Measurements from ENCODE around the gene YWHAE. TPM values are rescaled to one million over a fixed set of nuclear protein-coding genes. Genes with fewer than 3 reads are reported as not detected.

Gene YWHAE
- total RNA-seq, 1 experiment from 2014 or later, result 210 TPM

- CTCF ChIA-PET, result no interaction called here
- no peaks in the 10 kb centered on the region for H3K27me3 ChIP-seq (ENCODE audit: low read length)
- ATAC-seq, result no peak
- H3K79me2 ChIP-seq (ENCODE audit: low read length), result no peaks in the 10 kb centered on the region
- H3K9me3 ChIP-seq (ENCODE audit: low read length), result no peaks in the 10 kb centered on the region
- no peaks in the 10 kb centered on the region for H4K20me1 ChIP-seq (ENCODE audit: low read length)
- no peak overlapping the region for H3K27ac ChIP-seq (ENCODE audit: low read length)
- no peaks in the 10 kb centered on the region for H3K9me2 ChIP-seq (replicated peaks; ENCODE audit: low read length)
- H3K9ac ChIP-seq (ENCODE audit: low read length), result no peak overlapping the region
- H3K4me3 ChIP-seq (ENCODE audit: low read length), result no peak overlapping the region
- no peak overlapping the region for H2AFZ ChIP-seq (ENCODE audit: low read length)
- H3K4me1 ChIP-seq (ENCODE audit: insufficient read depth, low read length), result no peaks in the 10 kb centered on the region
- POLR2A ChIA-PET (ENCODE audit: unreplicated experiment), result no interaction called here
- no TSS peak for BruUV-seq (replicated peaks)
- H3K4me2 ChIP-seq (ENCODE audit: low read length), result no peak overlapping the region
- DNase-seq, result no peak
- intact Hi-C loops (cut with micrococcal nuclease), result no loop called here
- no peak for TF ChIP-seq CTCF (conservative IDR thresholded peaks at IDR 0.05; ENCODE audit: low read depth, low read length)
- TF ChIP-seq EZH2 (IDR thresholded peaks at IDR 0.05; ENCODE audit: low read length, unreplicated experiment), result no peak
- TF ChIP-seq EZH2phosphoT487 (IDR thresholded peaks at IDR 0.05; ENCODE audit: borderline replicate concordance, low read length), result no peak
- H3K36me3 ChIP-seq (ENCODE audit: low read depth, low read length), result no peaks in the 10 kb centered on the region
- H3F3A ChIP-seq (ENCODE audit: low read length, unreplicated experiment), result no peaks in the 10 kb centered on the region
Measured at GRCh38 chr17:1329745-1330343, 70.2 kb downstream of the YWHAE start.

GRCh38 chr17:1328437-1328836 is 71.6 kb downstream of the YWHAE start:
- no TSS peak for BruUV-seq (replicated peaks)

More at GRCh38 chr17:1328437-1328836, 71.6 kb downstream of the YWHAE start:
- no peak overlapping the region for H3K4me3 ChIP-seq (ENCODE audit: low read length)
- no peaks in the 10 kb centered on the region for H3K27me3 ChIP-seq (ENCODE audit: low read length)
- no peak for DNase-seq
- no peaks in the 10 kb centered on the region for H3F3A ChIP-seq (ENCODE audit: low read length, unreplicated experiment)
- H3K79me2 ChIP-seq (ENCODE audit: low read length), result no peaks in the 10 kb centered on the region
- H3K9me2 ChIP-seq (replicated peaks; ENCODE audit: low read length), result no peaks in the 10 kb centered on the region
- no peaks in the 10 kb centered on the region for H3K9me3 ChIP-seq (ENCODE audit: low read length)
- CTCF ChIA-PET, result no interaction called here
- no peak overlapping the region for H3K27ac ChIP-seq (ENCODE audit: low read length)
- no peak for ATAC-seq
- H4K20me1 ChIP-seq (ENCODE audit: low read length), result no peaks in the 10 kb centered on the region
- H3K4me1 ChIP-seq (ENCODE audit: insufficient read depth, low read length), result no peaks in the 10 kb centered on the region
- POLR2A ChIA-PET (ENCODE audit: unreplicated experiment), result no interaction called here
- H3K4me2 ChIP-seq (ENCODE audit: low read length), result no peak overlapping the region
- no peak overlapping the region for H2AFZ ChIP-seq (ENCODE audit: low read length)
- no peak overlapping the region for H3K9ac ChIP-seq (ENCODE audit: low read length)
- no peaks in the 10 kb centered on the region for H3K36me3 ChIP-seq (ENCODE audit: low read depth, low read length)
- TF ChIP-seq EZH2 (IDR thresholded peaks at IDR 0.05; ENCODE audit: low read length, unreplicated experiment) (no peak), EZH2phosphoT487 (IDR thresholded peaks at IDR 0.05; ENCODE audit: borderline replicate concordance, low read length) (no peak), CTCF (conservative IDR thresholded peaks at IDR 0.05; ENCODE audit: low read depth, low read length) (no peak)
- intact Hi-C loops (cut with micrococcal nuclease), result no loop called here

All from PC-3 (cell line).